Left renal pelvis (tissue), 4 donors: ENCODE results near the gene ERF. TPM values are rescaled to one million over a fixed set of nuclear protein-coding genes. Genes with fewer than 3 reads are reported as not detected.

ENCODE experiments used
- polyA plus RNA-seq, 4 donors: library from polyadenylated mRNA; unstranded; fragments of 120-200 nt; gene quantifications; one replicate each; pipeline ENCODE4 v1.2.1, GENCODE V29; 2013; ENCODE audit not compliant: insufficient read length in 4 of 4

The ERF gene
- polyA plus RNA-seq, 4 donors = 57.2 to 81.0 (median 63.4) TPM

Other genes starting within 250 kb of the ERF start
- 10 to 100 TPM; 18.3 to 30.7 (median 21.4) TPM for gene GRIK5, start 184.9 kb downstream of the ERF start, polyA plus RNA-seq
- gene ZNF574, start 179.0 kb downstream of the ERF start, polyA plus RNA-seq = 10 to 100 TPM; 12.4 to 16.9 (median 12.9) TPM
- 1 to 10 TPM in 3 of 4 donors, under 1 TPM in 1; 0.69 to 1.7 (median 1.2) TPM for gene POU2F2, start 122.7 kb downstream of the ERF start, polyA plus RNA-seq
- gene DEDD2, start 37.5 kb downstream of the ERF start, polyA plus RNA-seq = 10 to 100 TPM; 15.9 to 33.8 (median 23.1) TPM
- gene ZNF526, start 34.8 kb downstream of the ERF start, polyA plus RNA-seq = 1 to 10 TPM; 6.6 to 8.7 (median 7.8) TPM
- 10 to 100 TPM; 67.2 to 81.3 (median 68.1) TPM for gene GSK3A, start 12.5 kb downstream of the ERF start, polyA plus RNA-seq
- 10 to 100 TPM; 42.7 to 74.0 (median 54.3) TPM for gene CIC, start 14.1 kb upstream of the ERF start, polyA plus RNA-seq
- 1 to 10 TPM; 1.7 to 2.1 (median 1.8) TPM for gene PRR19, start 47.0 kb upstream of the ERF start, polyA plus RNA-seq
- 100 to 1,000 TPM in 1 of 4 donors, 10 to 100 TPM in 3; 66.6 to 104 (median 73.1) TPM for gene PAFAH1B3, start 47.5 kb upstream of the ERF start, polyA plus RNA-seq
- 1 to 10 TPM in 3 of 4 donors, under 1 TPM in 1; 0.92 to 2.3 (median 1.5) TPM for gene TMEM145, start 58.2 kb upstream of the ERF start, polyA plus RNA-seq
- gene MEGF8, start 70.5 kb upstream of the ERF start, polyA plus RNA-seq = 10 to 100 TPM; 33.0 to 47.3 (median 36.3) TPM
- gene CNFN, start 135.2 kb upstream of the ERF start, polyA plus RNA-seq = 1 to 10 TPM in 1 of 4 donors, under 1 TPM in 3; 0.52 to 2.0 (median 0.75) TPM
- 10 to 100 TPM in 2 of 4 donors, 1 to 10 TPM in 2; 8.6 to 14.7 (median 9.6) TPM for gene LIPE, start 172.3 kb upstream of the ERF start, polyA plus RNA-seq
- under 1 TPM in 3 of 4 donors, not detected in 1; 0.18 to 0.52 (median 0.20) TPM for gene CXCL17, start 187.8 kb upstream of the ERF start, polyA plus RNA-seq